NCI-H187 (cell line): ENCODE measurements around the gene STAT4.
A peak's percentile ranks its signal among the peaks of the same experiment; 100 is the strongest.

Experiments used
- DNase-seq, 2 experiments: peaks; one replicate each; lab custom pipeline; 2025; lab: John Stamatoyannopoulos, UW

The STAT4 gene, protein sequence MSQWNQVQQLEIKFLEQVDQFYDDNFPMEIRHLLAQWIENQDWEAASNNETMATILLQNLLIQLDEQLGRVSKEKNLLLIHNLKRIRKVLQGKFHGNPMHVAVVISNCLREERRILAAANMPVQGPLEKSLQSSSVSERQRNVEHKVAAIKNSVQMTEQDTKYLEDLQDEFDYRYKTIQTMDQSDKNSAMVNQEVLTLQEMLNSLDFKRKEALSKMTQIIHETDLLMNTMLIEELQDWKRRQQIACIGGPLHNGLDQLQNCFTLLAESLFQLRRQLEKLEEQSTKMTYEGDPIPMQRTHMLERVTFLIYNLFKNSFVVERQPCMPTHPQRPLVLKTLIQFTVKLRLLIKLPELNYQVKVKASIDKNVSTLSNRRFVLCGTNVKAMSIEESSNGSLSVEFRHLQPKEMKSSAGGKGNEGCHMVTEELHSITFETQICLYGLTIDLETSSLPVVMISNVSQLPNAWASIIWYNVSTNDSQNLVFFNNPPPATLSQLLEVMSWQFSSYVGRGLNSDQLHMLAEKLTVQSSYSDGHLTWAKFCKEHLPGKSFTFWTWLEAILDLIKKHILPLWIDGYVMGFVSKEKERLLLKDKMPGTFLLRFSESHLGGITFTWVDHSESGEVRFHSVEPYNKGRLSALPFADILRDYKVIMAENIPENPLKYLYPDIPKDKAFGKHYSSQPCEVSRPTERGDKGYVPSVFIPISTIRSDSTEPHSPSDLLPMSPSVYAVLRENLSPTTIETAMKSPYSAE

DNA sequence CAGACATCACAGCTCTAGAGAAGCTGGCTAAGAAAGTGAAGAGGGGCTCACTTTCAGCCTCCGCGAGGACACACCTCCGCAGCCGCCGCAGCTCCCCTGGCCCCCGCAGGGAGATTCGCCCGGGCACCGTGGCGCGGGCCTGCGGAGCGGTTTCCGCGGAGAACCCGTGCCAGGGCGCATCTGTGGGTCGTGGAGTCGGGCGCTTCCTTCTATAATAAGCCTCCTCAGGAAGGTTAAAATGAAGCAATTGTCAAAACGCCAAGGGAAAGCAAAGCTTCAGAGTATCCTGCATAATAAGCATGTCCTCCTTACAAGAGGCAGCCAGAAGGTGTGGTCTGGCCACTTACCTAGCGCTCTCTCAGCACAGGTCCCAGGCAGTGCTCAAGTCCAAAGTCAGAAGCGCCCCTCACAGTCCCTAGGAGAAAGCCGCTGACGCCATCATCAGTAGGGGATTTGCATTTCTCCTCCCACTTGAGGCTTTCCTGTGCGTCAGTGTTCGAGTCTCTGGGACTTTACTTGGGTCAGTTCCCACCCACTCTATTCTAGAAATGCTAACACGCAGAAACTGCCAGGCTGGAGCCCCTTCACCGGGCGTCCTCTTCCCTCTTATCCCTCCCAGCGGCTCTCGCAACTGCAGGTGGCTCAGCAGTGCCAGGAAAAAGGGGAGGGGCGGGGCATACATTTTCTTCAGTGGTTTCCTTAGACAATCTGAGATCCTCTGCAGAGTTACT is at the start of gene STAT4:
Gene STAT4, minus strand, starts transcription at position 395 of the 731 bp plus-strand sequence. CDS start 2,791 bp downstream, outside the sequence.
- DNase-seq: no peak

DNA sequence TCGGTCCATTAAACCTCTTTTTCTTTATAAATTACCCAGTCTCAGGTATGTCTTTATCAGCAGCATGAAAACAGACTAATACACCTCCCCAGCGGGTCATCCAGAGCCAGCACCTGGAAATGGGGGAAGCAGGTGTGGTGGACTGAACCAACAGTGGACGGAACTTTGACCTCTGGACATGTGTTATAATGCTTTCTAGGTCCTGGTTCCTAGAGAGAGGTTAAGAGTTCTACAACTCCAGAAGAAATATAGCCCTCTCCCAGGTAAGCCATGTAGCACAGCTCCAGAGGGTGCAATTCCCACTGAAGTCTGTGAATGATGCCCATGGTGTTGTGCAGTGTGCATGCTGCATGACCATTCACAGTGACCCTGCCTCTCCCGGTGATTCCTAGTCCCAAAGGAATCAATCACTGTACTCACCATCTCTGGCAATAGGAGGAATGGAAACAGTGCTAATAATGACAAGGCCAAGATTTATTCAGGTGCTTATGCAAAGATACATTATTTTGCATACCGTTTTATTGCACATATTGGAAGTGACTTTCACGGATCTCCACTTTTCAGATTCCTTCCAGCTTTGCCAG is 49.2 kb upstream of the STAT4 start:
- DNase-seq: no peak

DNA sequence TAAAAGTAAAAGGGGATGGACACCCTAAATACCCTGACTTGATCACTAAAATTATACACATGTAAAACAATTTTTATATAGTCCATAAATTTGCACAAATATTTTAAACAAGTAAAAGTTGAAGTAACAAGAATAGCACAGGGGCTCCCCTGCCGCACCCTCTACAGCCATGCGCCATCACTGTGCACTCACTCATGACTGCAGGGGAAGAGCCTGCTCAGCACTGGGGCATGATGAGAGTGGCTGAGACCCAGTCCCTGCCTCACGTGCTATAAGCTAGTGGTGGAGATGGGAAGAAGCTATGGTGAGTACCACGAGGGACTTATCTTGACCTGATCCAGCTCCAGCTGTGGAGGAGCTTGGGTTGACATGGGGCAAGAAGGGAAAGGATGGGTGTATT is 47.5 kb upstream of the STAT4 start:
- no peak for DNase-seq

DNA sequence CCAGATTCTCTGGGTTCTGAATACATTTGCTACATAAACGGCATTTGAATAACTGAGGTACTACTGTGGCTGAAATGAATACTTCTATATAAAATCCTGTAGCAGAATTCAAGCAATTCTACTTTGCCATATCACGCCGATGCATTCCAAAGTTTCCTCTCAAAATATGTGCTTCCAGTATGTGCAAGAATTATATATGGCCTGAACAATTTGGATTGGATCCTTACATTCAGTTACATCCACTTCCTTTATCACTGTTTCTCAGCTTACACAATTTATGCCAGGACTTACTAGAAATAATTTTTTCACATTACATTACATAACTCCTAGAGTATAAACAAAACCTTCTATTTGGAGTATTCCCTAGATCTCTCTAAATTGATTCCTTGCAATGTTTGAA is 46.3 kb upstream of the STAT4 start:
- DNase-seq: no peak

DNA sequence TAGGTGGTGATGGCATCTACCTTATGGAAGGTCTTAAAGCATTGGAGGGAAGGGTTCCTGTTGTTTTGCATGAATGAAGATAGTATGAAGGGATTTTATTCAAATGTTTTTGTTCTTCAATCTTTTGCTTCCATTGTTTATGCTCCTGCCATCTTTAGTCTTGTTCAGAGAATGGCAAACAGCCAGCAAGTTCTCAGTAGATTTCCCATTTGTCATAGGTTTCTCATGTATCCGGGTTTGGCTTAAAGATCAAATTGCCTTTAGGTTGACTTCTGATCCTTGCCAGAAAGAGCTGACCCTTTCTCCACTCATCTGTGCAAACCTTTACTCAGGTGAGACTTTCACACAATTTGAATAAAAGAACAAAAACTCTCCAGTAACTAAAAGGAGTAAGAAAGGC is 44.2 kb upstream of the STAT4 start:
- DNase-seq: no peak

DNA sequence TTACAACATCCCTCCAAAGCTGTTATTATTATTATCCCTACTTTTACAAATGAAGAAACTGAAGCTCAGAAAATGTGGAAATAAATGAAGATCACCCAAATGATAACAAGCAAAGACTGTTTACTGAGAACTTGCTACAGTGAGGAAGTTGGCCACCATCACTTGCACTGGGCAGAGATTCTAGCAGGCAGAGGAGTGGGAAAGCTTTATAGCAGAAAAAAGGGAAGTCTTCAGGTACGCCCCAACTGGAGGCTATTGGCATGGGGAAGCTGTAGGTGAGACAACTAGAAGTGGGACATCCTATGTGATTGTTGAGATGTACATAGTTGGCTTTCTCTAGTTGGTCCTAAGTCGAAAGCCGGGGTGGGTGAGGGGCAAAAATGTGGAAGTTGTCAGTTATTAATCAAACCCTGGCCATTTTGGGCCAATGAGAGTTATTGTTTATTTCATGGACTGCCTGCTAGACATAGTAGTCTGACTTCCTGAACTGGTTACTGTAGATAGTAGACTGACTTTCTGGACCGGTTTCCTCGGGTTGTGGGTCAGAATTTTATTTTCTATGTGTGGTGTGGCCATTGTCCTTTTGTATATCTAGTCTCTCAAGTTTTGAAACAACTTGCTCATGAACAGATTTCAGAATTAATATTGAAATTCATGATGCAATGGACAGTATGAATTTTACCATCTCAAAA is 40.2 kb upstream of the STAT4 start:
- no peak for DNase-seq

DNA sequence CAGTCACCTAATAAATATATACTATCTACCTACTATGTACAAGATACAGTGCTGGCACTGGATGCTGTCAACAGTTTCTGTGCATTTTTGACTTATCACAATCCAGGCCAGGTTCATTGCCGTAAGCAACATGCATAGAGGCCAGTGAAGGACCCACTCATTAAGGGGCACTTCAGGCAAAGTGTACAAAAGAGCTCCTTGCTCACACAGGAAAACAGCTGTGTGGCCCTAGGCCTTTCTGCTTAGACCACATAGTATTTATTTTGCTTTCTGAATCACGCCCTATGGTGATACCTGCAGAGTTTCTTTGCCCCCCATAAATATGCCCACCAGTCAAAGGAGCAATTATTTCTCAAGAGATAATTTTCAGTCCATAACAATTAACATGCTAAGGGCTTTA is 39.6 kb upstream of the STAT4 start:
- peak in 1 of 2 experiments; percentile 13 for DNase-seq

DNA sequence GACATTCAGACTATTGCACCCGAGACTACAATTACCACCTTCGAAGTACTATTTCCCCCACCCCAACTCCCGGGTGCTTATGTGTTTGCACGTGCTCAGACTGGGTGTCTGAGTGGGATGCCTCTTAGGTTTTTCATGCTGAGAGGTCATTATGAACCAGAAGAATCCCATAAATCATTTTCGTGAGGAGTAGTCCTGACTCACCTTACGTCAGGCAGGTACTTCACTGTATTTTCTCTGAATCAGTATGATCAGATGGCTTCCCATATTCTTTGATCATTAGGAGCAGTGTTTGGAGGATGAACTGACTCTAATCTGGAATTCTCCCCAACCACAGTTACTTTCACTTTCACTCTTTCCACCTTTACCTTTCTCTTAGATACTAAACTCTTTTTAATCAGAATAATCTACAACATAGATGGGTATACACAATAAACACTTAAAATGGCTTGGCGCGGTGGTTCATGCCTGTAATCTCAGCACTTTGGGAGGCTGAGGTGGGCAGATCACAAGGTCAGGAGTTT is 38.4 kb upstream of the STAT4 start:
- DNase-seq: no peak

DNA sequence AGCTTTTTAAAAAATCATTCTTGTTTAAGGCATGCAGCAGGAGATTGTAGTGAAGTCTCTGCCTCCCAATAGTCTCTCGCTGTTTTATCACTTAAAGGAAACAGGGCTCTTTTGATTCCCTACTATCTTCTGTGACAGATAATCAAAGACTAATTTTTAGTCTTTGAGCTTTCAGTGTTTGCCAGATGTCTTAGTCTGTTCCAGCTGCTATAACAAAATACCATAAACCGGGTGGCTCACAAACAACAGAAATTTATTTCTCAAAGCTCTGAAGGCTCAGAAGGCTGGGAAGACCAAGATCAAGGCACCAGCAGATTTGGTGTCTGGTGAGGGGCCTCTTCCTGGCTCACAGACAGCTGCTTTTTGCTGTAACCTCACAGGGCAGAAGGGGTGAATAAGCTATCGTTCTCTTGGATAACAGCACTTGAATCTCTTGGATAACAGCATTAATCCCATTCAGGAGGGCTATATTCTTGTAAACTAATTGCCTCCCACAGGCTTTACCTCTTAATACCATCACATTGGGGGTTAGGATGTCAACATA is 37.8 kb upstream of the STAT4 start:
- no peak for DNase-seq

DNA sequence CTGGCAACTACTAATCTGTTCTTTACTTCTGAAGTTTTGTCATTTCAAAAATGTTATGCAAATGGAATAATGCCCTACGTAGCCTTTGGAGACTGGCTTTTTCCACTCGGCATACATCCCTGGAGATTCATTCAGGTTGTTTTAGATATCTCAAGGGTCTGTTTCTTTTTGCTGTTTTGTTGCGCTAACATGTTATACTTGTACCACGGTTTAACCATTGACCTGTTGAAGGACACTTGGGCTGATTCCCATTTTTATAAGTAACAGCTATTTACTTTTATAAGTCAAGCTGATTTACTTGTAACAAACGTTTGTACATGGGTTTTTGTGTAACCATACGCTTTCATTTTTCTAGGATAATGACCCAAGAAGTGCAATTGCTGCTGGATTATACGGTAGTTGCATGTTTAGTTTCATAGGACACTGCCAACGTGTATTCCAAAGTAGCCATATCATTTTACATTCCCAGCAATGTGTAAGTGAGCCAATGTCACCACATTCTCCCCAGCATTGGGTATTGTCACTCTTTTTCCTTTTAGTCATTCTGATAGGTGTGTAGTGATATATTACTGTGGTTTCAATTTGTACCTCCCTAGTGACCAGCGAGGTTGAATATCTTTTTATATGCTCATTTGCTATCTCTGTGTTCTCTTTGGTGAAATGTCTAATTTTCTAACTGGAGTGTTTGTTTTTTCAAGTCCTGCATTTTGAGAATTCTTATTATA is 36.5 kb upstream of the STAT4 start:
- DNase-seq: no peak

DNA sequence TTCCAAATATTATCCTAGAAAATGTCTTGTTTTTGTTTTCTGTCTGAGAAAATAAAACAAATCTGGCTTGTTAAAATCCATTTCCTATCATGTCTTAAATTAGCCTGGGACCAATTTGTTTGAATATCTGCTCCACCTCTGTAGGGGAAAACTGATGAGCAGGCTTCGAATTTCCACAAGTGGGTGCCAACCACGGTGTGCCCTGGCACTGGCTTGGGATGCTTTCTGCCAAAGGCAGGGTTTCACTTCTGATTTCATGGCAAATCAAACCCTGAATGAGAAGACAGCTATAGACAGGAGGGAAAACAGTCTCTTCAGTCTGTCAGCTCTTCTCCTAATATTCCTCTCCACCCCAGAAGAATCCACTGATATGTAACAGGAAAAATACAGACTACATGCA is 33.7 kb upstream of the STAT4 start:
- DNase-seq: no peak

DNA sequence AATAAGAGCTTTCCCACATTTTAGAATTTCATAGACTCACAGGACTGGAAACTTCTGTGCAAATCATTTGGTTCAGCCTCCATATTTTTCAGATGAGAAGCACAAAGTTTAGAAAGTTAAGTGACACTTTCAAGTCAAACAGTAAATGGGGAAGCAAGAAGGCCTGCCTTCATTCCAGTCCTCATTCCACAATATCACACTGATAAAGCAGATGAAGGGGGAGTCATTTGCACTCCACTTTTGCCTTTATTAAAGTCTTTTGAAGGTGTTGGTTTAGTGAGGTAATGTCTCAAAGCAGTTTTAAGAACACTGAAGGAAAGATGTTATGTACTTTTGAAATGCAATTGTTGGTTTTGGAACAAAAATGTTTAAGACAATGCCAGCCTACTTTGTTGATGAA is 32.7 kb upstream of the STAT4 start:
- DNase-seq: no peak

DNA sequence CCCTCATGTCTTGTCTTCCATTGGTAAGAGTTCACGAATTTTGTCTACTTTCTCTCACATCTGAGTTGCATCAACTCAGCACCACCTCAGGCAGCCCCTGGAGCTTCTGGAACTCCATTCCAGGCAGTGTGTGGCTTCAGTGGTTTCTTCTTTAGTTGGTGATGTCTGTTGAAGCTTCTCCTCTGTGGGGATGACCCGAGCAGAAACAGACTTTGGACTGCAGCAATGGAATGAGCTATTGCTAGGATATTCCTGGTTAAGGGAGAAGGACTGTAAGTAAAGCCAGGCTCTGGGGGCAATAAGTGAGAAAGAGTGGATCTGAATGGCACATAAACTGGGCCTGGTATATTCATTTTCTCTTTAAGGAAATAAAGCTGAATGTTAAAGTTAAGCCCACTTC is 32.3 kb upstream of the STAT4 start:
- no peak for DNase-seq

DNA sequence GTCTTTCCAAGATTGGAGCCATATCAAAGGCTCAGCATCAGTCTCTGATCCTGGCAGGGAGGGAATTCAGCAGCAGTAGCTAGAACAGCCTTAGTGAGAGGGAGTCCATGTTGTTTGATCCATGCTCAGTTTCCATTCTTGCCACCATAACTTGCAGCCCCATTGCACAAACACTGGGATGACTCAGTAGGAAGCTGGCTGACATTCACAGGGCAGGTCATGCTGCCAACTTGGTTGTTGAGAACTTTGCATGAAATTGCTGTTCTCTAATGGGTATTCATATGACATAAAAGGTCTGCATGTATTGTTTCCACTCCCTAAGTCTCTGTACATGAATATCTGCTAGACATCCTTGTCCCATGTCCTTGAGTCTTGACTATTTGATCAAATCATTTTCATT is 29.9 kb upstream of the STAT4 start:
- no peak for DNase-seq

DNA sequence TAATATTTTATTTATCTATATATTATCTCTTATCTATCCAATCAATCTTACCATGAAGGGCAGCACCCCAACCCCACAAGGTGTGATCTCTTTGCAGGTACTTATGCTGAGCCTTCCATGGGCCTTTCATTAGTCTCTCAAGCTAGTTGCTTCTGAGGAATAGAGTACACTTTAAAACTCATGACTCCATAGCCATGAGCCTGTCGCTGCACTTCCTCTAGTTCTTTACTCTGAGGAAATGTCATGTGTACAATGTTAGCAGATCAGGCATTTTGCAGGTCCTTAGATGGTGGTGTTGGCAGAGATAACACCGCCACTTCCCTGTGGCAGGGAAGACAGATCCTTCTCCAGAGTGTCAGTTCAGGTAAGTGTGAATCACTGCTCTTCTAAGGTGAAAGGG is 29.5 kb upstream of the STAT4 start:
- no peak for DNase-seq

DNA sequence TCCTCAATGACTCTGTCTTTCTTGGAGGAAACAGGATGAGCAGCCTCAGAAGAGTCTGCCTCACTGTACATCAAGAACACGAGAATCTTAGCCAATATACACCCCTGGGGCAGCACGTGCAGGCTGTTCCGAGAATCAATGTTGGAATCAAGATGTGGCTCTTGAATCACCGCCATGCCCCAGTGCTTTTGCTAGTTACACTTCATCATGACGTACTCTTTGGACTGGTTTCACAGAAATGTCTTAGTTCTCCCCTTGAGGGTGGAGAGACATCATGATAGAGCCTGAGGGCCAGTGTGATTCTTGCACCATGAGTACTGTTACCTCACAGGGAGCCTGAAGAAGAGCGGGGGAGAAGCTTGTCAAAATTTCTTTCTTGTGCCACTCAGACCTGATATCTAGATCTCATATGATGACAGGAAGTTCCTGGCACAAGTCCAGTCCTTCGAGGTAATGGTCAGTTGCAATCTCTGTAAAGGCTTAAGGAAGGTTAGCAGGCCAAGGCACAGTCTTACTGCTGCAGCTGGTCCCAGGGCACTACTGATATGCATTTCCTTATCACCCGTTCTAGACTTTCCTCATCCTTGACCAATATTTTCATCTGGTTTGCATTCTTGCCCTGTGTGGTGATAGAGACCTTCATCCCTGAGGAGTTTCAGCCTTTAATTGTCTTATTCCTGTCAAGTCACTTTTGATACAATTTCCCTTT is 28.2 kb upstream of the STAT4 start:
- no peak for DNase-seq

DNA sequence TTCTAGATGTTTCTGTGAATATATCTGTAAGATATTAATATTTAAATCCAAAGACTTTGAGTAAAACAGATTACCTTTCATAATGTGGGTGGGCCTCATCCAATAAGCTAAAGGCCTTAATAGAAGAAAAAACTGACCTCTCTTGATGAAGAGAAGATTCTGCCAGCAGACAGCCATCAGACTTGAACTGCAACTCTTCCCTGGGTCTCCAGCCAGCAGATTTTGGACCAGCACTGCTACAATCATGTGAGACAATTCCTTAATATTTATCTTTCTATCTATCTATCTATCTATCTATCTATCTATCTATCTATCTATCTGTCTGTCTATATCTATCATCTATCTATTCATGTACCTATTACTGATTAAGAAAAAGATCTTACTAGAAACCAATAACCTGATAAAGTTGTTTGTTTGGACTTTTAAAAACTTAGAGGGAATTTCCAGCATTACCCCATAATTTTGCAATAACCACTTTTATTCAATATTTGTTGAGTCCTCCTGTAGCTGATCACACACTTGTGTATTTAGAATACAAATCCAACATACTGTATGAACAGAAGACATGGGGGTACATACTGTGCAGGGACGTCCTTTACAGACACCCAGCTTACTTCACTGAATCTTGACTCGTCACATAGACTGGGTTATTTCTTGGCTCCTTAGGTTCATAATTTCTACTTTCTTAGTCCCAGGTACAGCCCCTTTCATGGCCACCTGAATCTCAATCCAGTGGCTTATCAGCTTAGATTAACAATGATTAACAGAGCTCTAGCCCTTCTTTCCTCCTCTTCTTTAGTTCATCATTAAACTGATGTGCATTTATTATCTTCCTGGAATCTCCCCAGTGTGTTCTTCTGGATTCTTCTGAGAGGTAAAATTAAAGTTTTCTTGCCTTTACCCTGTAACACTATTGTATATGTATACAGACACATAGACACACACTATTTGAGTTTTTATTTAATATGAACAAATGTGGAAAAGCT is 27.2 kb upstream of the STAT4 start:
- DNase-seq: no peak

DNA sequence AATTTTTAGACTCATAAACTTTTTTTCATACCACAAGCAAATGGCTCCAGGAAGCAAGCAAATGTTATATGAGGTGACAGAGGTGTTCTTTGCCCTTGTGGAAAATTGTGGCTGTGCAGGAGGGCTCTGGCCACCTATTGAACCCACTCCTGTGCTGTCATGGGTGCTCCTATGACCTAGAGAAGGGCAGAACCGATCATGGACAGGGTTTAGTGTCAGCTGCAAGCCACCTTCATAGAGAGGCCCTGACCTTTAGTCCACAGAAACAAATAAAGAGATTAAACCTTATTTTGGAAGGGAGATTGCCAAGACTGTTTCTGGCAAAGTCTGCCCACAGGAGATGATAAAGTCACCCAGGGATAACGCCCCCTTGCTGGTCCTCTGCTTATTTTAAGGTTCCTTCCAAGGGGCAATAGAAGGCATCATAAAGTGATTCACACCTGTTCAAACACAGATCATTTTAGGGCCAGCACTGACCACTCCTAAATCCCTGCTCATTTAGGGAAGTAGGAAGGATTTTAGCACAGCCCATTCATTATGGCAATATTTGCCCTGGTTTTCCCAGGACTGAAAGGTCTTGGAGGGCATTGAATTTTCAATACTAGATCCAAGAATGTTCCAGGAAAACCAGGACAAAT is 26.1 kb upstream of the STAT4 start:
- DNase-seq: no peak
